Measurements from ENCODE around the gene RALY. TPM values are rescaled to one million over a fixed set of nuclear protein-coding genes. Genes with fewer than 3 reads are reported as not detected.

The RALY gene
- total RNA-seq, 2 donors from 2014 or later, result 74.2 to 86.4 TPM

- TF ChIP-seq CTCF (IDR thresholded peaks at IDR 0.05), result no peak
These were observed 94.8 kb downstream of the RALY start for GRCh38 chr20:34088305-34089174.

GRCh38 chr20:34089175-34089479 lies 95.4 kb downstream of the RALY start:
- no peak for DNase-seq (ENCODE audit: low spot score)
- Histone ChIP-seq H3K4me3 (no peak overlapping the region), H3K27ac (peak overlapping the region in 1 of 2 donors; percentile 62)

More at GRCh38 chr20:34088305-34089174, 94.8 kb downstream of the RALY start:
- Histone ChIP-seq H3K27ac (no peak overlapping the region), H3K9me3 (no peaks in the 10 kb centered on the region), H3K36me3 (peaks cover 58% of the 10 kb centered on the region), H3K4me3 (no peak overlapping the region), H3K4me1 (peaks cover 0 to 28% of the 10 kb centered on the region in 2 donors), H3K27me3 (no peaks in the 10 kb centered on the region)
- DNase-seq (ENCODE audit: low spot score), result no peak

GRCh38 chr20:34089655-34090345 lies 96.1 kb downstream of the RALY start:
- H3K27ac ChIP-seq, result peak overlapping the region; percentile 50 to 62
- H3K27me3 ChIP-seq, result no peaks in the 10 kb centered on the region
- no peak for TF ChIP-seq CTCF (IDR thresholded peaks at IDR 0.05)
- H3K36me3 ChIP-seq, result peaks cover 71% of the 10 kb centered on the region
- H3K9me3 ChIP-seq, result no peaks in the 10 kb centered on the region
- no peak overlapping the region for H3K4me3 ChIP-seq
- DNase-seq (ENCODE audit: low spot score), result no peak
- H3K4me1 ChIP-seq, result peaks cover 0 to 24% of the 10 kb centered on the region in 2 donors

More at GRCh38 chr20:34089175-34089479, 95.4 kb downstream of the RALY start:
- TF ChIP-seq CTCF (IDR thresholded peaks at IDR 0.05), result no peak
- no peaks in the 10 kb centered on the region for H3K27me3 ChIP-seq
- peaks cover 0 to 24% of the 10 kb centered on the region in 2 donors for H3K4me1 ChIP-seq
- H3K9me3 ChIP-seq, result no peaks in the 10 kb centered on the region
- H3K36me3 ChIP-seq, result peaks cover 64% of the 10 kb centered on the region

- no peak overlapping the region for H3K4me3 ChIP-seq
- peaks cover 80% of the 10 kb centered on the region for H3K36me3 ChIP-seq
- H3K9me3 ChIP-seq, result no peaks in the 10 kb centered on the region
- peaks cover 0 to 24% of the 10 kb centered on the region in 2 donors for H3K4me1 ChIP-seq
- TF ChIP-seq CTCF (IDR thresholded peaks at IDR 0.05), result no peak
- DNase-seq (ENCODE audit: low spot score), result no peak
- peak overlapping the region; percentile 50 to 62 for H3K27ac ChIP-seq
- no peaks in the 10 kb centered on the region for H3K27me3 ChIP-seq
These were observed 96.9 kb downstream of the RALY start for GRCh38 chr20:34090645-34091044.

- Histone ChIP-seq H3K4me1 (peaks cover 0 to 24% of the 10 kb centered on the region in 2 donors), H3K36me3 (peaks cover 87% of the 10 kb centered on the region), H3K27ac (no peak overlapping the region), H3K27me3 (no peaks in the 10 kb centered on the region), H3K9me3 (no peaks in the 10 kb centered on the region), H3K4me3 (no peak overlapping the region)
- TF ChIP-seq CTCF (IDR thresholded peaks at IDR 0.05), result no peak
- no peak for DNase-seq (ENCODE audit: low spot score)
These were observed 98.0 kb downstream of the RALY start for GRCh38 chr20:34091637-34092200.
